T-cell (primary cell): Measurements from ENCODE around the gene BICDL2. TPM values are rescaled to one million over a fixed set of nuclear protein-coding genes. Genes with fewer than 3 reads are reported as not detected.
"Not testable (repeated sequence)": the region's sequence is repeated elsewhere in the genome, so short reads cannot be mapped to it uniquely, and the experiment has no call there.

Experiments
- ATAC-seq, 4 experiments: fragments of 200-7000 bp in 3 of 4; fragments of 150-1000 bp in 1 of 4; cut with Tn5 transposase; replicated peaks in 1 of 4; 1 replicate in 3 of 4; 2 replicates in 1 of 4; pipeline ENCODE4 v1.10.0; 2021; ENCODE audit warnings: moderate library complexity in 3 of 4, mild to moderate bottlenecking in 2 of 4, moderate number of reproducible peaks in 1 of 4
- CTCF ChIA-PET, 2 donors: fragments of 300-600 bp; sonication (Branson Sonifier 250); formaldehyde crosslinking; loops; one replicate each; lab custom pipeline; 2022; ENCODE audit warnings: antibody characterized with exemption in 2 of 2; lab: Charles Lee
- POLR2A ChIA-PET, 2 donors: fragments of 300-600 bp; sonication (Branson Sonifier 250); formaldehyde crosslinking; loops; one replicate each; lab custom pipeline; 2022; ENCODE audit warnings: antibody characterized with exemption in 2 of 2; lab: Charles Lee
- DNase-seq, 35 experiments: peaks; one replicate each; pipeline versions ENCODE4 v3.0.0 to v3.0.0-alpha.2; 2013 to 2023
- H3K27ac ChIP-seq: one replicate; pipeline ENCODE4 v1.5.1; 2013; ENCODE audit warnings: low read length
- H3K27me3 ChIP-seq, 2 experiments: replicated peaks in 1 of 2; 1 replicate in 1 of 2; 2 replicates in 1 of 2; pipeline versions ENCODE4 v1.6.1 to v1.7.0; 2013; ENCODE audit warnings: low read length in 1 of 2, mixed read lengths in 1 of 2; ENCODE audit not compliant: control insufficient read depth in 2 of 2, insufficient read depth in 2 of 2; ENCODE audit errors: extremely low read depth in 1 of 2
- H3K36me3 ChIP-seq, 2 donors: 1 replicate in 1 of 2; 2 replicates in 1 of 2; pipeline versions ENCODE4 v1.6.1 to v1.7.0; 2013; ENCODE audit warnings: low read length in 1 of 2; ENCODE audit not compliant: control insufficient read depth in 2 of 2, insufficient read depth in 1 of 2; ENCODE audit errors: extremely low read depth in 1 of 2
- H3K4me1 ChIP-seq, 2 experiments: 1 replicate in 1 of 2; 2 replicates in 1 of 2; pipeline versions ENCODE4 v1.6.1 to v1.7.0; 2013; ENCODE audit warnings: low read length in 2 of 2, mixed read lengths in 1 of 2; ENCODE audit not compliant: insufficient read depth in 2 of 2, control insufficient read depth in 1 of 2; ENCODE audit errors: extremely low read depth in 1 of 2
- H3K4me3 ChIP-seq, 2 donors: 1 replicate in 1 of 2; 2 replicates in 1 of 2; pipeline versions ENCODE4 v1.5.1 to v1.7.0; 2013; ENCODE audit warnings: mild to moderate bottlenecking in 2 of 2, low read length in 1 of 2, moderate library complexity in 1 of 2; ENCODE audit not compliant: control insufficient read depth in 1 of 2; ENCODE audit errors: extremely low read depth in 1 of 2
- H3K9me3 ChIP-seq: 2 replicates; pipeline ENCODE4 v1.7.0; 2013
- H3K27ac Mint-ChIP-seq, 2 donors: one replicate each; pipeline ENCODE4 v1.8.0; 2020 to 2021; ENCODE audit warnings: mild to moderate bottlenecking in 2 of 2, mixed read lengths in 2 of 2
- H3K27me3 Mint-ChIP-seq, 2 donors: one replicate each; pipeline ENCODE4 v1.8.0; 2021 to 2022; ENCODE audit warnings: mixed read lengths in 2 of 2
- H3K36me3 Mint-ChIP-seq: one replicate; pipeline ENCODE4 v1.8.0; 2021; ENCODE audit warnings: mixed read lengths
- H3K4me1 Mint-ChIP-seq, 3 donors: one replicate each; pipeline ENCODE4 v1.8.0; 2020 to 2022; ENCODE audit warnings: mixed read lengths in 3 of 3, mild to moderate bottlenecking in 1 of 3
- H3K4me3 Mint-ChIP-seq, 3 donors: one replicate each; pipeline ENCODE4 v1.8.0; 2020 to 2022; ENCODE audit warnings: mild to moderate bottlenecking in 3 of 3, mixed read lengths in 3 of 3, moderate library complexity in 3 of 3
- H3K9me3 Mint-ChIP-seq, 3 donors: one replicate each; pipeline ENCODE4 v1.8.0; 2020 to 2022; ENCODE audit warnings: mixed read lengths in 3 of 3
- WGBS: methylation state at CpG from one replicate; pipeline ENCODE4 v1.1.5; 2013; ENCODE audit warnings: missing lambda C conversion rate; ENCODE audit not compliant: insufficient coverage; 5-methylcytosine and 5-hydroxymethylcytosine counted together
- total RNA-seq, 35 experiments: library from RNA in 6 of 35; stranded (reverse) in 6 of 35; fragments of 120-200 nt in 1 of 35; gene quantifications; one replicate each; pipeline versions ENCODE4 v1.2.1 to v1.2.4 and lab custom pipeline; 2013 to 2026

The BICDL2 gene
- total RNA-seq, 5 donors from 2014 or later (not counting 1 experiment from before 2014, with no cell fraction given): 0.13 to 0.16 (median 0.15) TPM; not detected in 2

DNA sequence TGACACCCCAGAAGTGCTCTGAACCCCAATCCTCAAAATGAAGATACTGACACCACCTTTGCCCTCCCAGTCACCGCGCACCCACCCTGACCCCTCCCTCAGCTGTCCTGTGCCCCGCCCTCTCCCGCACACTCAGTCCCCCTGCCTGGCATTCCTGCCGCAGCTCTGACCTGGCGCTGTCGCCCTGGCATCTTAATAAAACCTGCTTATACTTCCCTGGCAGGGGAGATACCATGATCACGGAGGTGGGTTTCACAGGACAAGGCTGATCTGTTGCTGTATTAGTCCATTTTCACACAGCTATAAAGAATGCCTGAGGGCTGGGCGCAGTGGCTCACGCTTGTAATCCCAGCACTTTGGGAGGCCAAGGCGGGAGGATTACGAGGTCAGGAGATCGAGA, 45.2 kb upstream of the BICDL2 start:
- H3K36me3 Mint-ChIP-seq, H3K27me3 ChIP-seq, ATAC-seq, H3K27me3 Mint-ChIP-seq, H3K4me3 Mint-ChIP-seq, H3K36me3 ChIP-seq, CTCF ChIA-PET, H3K27ac ChIP-seq, DNase-seq, H3K4me3 ChIP-seq, POLR2A ChIA-PET, H3K9me3 Mint-ChIP-seq, H3K9me3 ChIP-seq: not testable (repeated sequence)
- peak overlapping the region; percentile 28 to 36 for H3K27ac Mint-ChIP-seq
- peaks cover 6 to 52% of the 10 kb centered on the region in 2 experiments for H3K4me1 ChIP-seq
- peaks cover 52 to 76% (median 71%) of the 10 kb centered on the region in 3 donors for H3K4me1 Mint-ChIP-seq
- WGBS: 98% methylated on average over 13 of the region's 13 CpGs

DNA sequence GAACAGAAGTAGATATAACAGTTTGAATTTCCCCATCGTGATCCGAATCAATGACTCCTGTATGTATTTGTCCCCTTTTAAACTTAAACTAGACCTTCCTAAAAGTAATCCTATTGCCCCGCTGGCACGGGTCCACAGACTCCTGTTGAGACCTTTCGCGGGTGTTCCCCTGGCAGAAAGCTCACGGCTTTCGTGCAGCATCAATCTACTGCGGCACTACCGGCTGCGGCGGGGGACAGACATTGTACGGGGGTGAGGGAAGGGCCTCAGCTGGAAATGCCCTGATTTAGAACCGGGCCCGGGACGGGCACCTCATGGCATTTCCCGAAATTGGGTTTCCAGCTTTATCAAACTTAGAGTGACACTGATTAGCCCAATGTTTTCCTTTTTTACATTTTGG, 43.3 kb upstream of the BICDL2 start:
- peaks cover 18 to 64% of the 10 kb centered on the region in 2 experiments for H3K4me1 ChIP-seq
- H3K4me1 Mint-ChIP-seq: peaks cover 62 to 81% (median 78%) of the 10 kb centered on the region in 3 donors
- H3K36me3 ChIP-seq: no peaks in the 10 kb centered on the region
- H3K27ac ChIP-seq: peak overlapping the region; percentile 38
- ChIA-PET CTCF (no interaction called here), POLR2A (no interaction called here)
- no peaks in the 10 kb centered on the region for H3K27me3 ChIP-seq
- peak overlapping the region; percentile 83 to 86 for H3K27ac Mint-ChIP-seq
- peaks cover 7% of the 10 kb centered on the region for H3K36me3 Mint-ChIP-seq
- no peak overlapping the region for H3K4me3 ChIP-seq
- whole genome bisulfite sequencing: 96% methylated on average over 12 of the region's 17 CpGs
- H3K9me3 ChIP-seq: no peaks in the 10 kb centered on the region
- ATAC-seq (no peak), DNase-seq (no peak)
- H3K27me3 Mint-ChIP-seq: no peaks in the 10 kb centered on the region
- H3K4me3 Mint-ChIP-seq: no peak overlapping the region
- no peaks in the 10 kb centered on the region for H3K9me3 Mint-ChIP-seq

DNA sequence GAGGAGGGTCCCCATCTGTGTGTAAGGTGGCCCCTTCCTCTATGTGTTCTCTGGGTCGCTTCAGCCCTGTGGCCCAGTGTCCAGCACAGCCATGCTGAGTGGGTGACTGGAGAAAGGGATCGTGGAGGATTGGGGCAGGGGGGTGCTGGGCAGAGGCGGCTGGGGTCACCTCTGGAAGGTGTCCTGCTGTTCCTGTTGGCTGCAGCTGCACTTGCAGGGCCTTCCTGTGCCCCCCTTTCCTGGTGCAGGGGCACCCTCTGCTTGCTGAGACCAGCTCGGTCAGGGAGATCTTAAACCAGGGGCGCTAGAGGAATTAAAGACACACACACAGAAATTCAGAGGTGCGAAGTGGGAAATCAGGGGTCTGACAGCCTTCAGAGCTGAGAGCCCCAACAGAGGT, 39.8 kb upstream of the BICDL2 start:
- peak in 1 of 35 experiments; percentile 27 for DNase-seq
- no peaks in the 10 kb centered on the region for H3K9me3 ChIP-seq
- POLR2A ChIA-PET: no interaction called here
- Mint-ChIP-seq H3K27ac (peak overlapping the region; percentile 98 to 100), H3K4me1 (peaks cover 83 to 91% (median 87%) of the 10 kb centered on the region in 3 donors), H3K27me3 (no peaks in the 10 kb centered on the region), H3K9me3 (no peaks in the 10 kb centered on the region), H3K4me3 (peak overlapping the region; percentile 63 to 73 (median 69)), H3K36me3 (peaks cover 7% of the 10 kb centered on the region)
- H3K36me3 ChIP-seq: no peaks in the 10 kb centered on the region
- H3K4me3 ChIP-seq: peak overlapping the region; percentile 38 to 42
- CTCF ChIA-PET: interaction anchor here in 1 of 2 donors (1.0 to 2.1 kb wide), 4 partner anchors 14 to 53 kb away, joined by 3 to 8 read pairs (median 4); no protein-coding TSS in a partner anchor
- H3K27ac ChIP-seq: peak overlapping the region; percentile 93
- peaks cover 34 to 90% of the 10 kb centered on the region in 2 experiments for H3K4me1 ChIP-seq
- 55% methylated on average over 2 of the region's 6 CpGs for WGBS
- no peak for ATAC-seq
- no peaks in the 10 kb centered on the region for H3K27me3 ChIP-seq

DNA sequence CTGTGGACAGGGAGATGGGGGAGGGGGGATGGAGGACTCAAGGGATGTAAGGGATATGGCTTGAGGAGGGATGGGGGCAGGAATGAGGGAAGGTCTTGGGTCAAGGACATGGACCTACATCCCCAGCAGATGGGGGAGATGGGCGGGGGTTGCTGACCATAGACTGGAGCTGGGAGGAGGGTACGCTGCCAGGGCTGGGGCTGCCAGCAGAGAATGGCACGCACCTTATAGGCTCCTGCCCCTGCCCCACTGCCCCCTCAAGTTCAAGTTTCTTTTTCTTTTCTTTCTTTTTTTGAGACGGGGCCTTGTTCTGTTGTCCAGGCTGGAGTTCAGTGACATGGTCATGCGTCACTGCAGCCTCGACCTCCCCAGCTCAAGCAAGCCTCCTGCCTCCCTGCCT, 39.2 kb upstream of the BICDL2 start:
- H3K27me3 Mint-ChIP-seq, DNase-seq, H3K36me3 Mint-ChIP-seq, H3K36me3 ChIP-seq, ATAC-seq, H3K9me3 ChIP-seq, H3K27me3 ChIP-seq, H3K9me3 Mint-ChIP-seq: not testable (repeated sequence)
- CTCF ChIA-PET: interaction anchor here in 1 of 2 donors (1.0 to 2.1 kb wide), 3 partner anchors 17 to 54 kb away, joined by 3 to 8 read pairs (median 7); no protein-coding TSS in a partner anchor
- Mint-ChIP-seq H3K4me1 (peaks cover 84 to 92% (median 89%) of the 10 kb centered on the region in 3 donors), H3K4me3 (peak overlapping the region in 2 of 3 donors; percentile 63 to 73), H3K27ac (peak overlapping the region; percentile 98 to 100)
- Histone ChIP-seq H3K27ac (peak overlapping the region; percentile 93), H3K4me3 (peak overlapping the region in 1 of 2 donors; percentile 38), H3K4me1 (peaks cover 36 to 91% of the 10 kb centered on the region in 2 experiments)
- POLR2A ChIA-PET: interaction anchor here in 1 of 2 donors (0.6 kb wide), 1 partner anchor 83 kb away, joined by 7 read pairs; no protein-coding TSS in a partner anchor
- 100% methylated on average over 1 of the region's 6 CpGs for WGBS

DNA sequence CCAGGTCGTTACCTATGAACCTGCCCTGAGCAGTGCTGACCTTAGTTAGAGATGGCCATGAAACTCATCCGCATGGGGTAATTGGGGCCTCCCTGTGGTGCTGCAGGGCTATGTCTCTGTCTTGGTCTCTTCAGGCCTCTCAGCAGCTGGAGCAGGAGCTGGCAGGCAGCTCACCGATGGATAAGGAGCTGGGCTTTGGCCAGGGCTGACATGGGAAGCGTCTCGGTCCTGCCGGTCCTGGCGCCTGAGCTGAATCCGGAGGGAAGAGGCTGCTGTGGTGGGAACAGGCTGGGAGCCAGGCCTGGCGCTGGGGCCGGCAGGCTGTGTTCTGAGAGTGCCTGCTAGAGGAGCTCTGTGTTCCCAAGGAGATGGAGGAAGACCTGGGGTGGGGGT, 38.8 kb upstream of the BICDL2 start:
- CTCF ChIA-PET: interaction anchor here in 1 of 2 donors (0.9 to 2.1 kb wide), 7 partner anchors 9 to 55 kb away, joined by 3 to 8 read pairs (median 4); partner anchors contain the start of gene IL32
- Mint-ChIP-seq H3K4me1 (peaks cover 85 to 92% (median 88%) of the 10 kb centered on the region in 3 donors), H3K27me3 (no peaks in the 10 kb centered on the region), H3K9me3 (no peaks in the 10 kb centered on the region), H3K27ac (peak overlapping the region; percentile 98 to 100), H3K36me3 (peaks cover 3% of the 10 kb centered on the region), H3K4me3 (peak overlapping the region; percentile 65 to 75 (median 73))
- H3K27me3 ChIP-seq: no peaks in the 10 kb centered on the region
- peaks cover 2 to 3% of the 10 kb centered on the region in 2 donors for H3K36me3 ChIP-seq
- peak overlapping the region; percentile 4 to 38 for H3K4me3 ChIP-seq
- 36% methylated on average over 10 of the region's 10 CpGs for WGBS
- H3K4me1 ChIP-seq: peaks cover 36 to 91% of the 10 kb centered on the region in 2 experiments
- no peaks in the 10 kb centered on the region for H3K9me3 ChIP-seq
- ATAC-seq (peak; percentile 9 to 37 (median 16)), DNase-seq (peak in 2 of 35 experiments; percentile 30 to 51)
- H3K27ac ChIP-seq: peak overlapping the region; percentile 93
- POLR2A ChIA-PET: interaction anchor here in 1 of 2 donors (0.6 to 0.9 kb wide), 2 partner anchors 12 to 83 kb away, joined by 3 to 7 read pairs; no protein-coding TSS in a partner anchor

DNA sequence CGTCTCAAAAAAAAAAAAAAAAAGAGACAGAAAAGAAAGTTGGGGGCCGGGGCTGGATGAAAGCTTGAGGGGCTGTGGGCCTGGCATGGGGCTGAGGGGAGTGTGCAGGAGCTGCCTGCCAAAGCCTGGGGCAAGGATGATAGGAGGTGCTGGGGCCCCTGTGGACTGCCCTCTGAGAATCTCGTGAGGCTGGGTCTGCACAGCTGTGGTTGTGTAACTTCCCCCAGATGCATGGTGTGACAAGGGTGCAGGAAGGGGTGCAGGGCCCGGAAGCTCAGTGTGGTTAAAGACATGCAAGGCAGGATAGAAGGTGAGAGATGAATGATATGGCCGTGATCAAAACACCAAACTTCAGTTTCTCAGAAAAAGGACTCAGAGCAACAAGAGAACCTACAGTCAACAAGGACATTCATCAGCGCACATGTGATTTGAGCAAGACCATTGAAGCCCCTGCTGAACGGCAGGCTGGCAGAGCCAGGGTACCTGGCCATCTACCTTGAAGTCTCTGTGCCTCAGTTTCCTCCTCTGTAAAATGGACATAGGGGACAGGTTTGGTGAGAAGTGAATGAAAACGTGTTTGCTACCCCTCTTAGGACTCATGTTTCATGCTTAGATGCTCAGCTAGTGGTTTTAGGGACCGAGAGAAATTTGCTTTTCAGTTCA, 38.2 kb upstream of the BICDL2 start:
- peak overlapping the region; percentile 93 for H3K27ac ChIP-seq
- H3K9me3 ChIP-seq: no peaks in the 10 kb centered on the region
- peaks cover 36 to 92% of the 10 kb centered on the region in 2 experiments for H3K4me1 ChIP-seq
- H3K27me3 Mint-ChIP-seq: no peaks in the 10 kb centered on the region
- H3K36me3 ChIP-seq: peaks cover 3 to 4% of the 10 kb centered on the region in 2 donors
- H3K36me3 Mint-ChIP-seq: peaks cover 7% of the 10 kb centered on the region
- peak overlapping the region; percentile 65 to 75 (median 73) for H3K4me3 Mint-ChIP-seq
- H3K4me1 Mint-ChIP-seq: peaks cover 88 to 93% (median 88%) of the 10 kb centered on the region in 3 donors
- peak overlapping the region; percentile 4 to 38 for H3K4me3 ChIP-seq
- DNase-seq (peak; percentile 67 to 94 (median 86)), ATAC-seq (peak; percentile 84 to 93 (median 88))
- WGBS: 0% methylated on average over 3 of the region's 9 CpGs
- H3K9me3 Mint-ChIP-seq: no peaks in the 10 kb centered on the region
- POLR2A ChIA-PET: interaction anchor here (0.6 to 0.9 kb wide), 7 partner anchors 9 to 401 kb away, joined by 3 to 12 read pairs (median 3); no protein-coding TSS in a partner anchor
- H3K27me3 ChIP-seq: no peaks in the 10 kb centered on the region
- CTCF ChIA-PET: interaction anchor here (0.7 to 2.1 kb wide), 7 partner anchors 9 to 745 kb away, joined by 3 to 7 read pairs (median 4); partner anchors contain the start of gene IL32 (in 1 of the 2)
- H3K27ac Mint-ChIP-seq: peak overlapping the region; percentile 98 to 100
